HG02973 (cell line): ENCODE results near the gene MEGF8.
A peak's percentile ranks its signal among the peaks of the same experiment; 100 is the strongest.

Experiments used
- ATAC-seq: cut with Tn5 transposase; IDR thresholded peaks from one replicate; pipeline ENCODE4 v1.9.1; 2021; ENCODE audit warnings: moderate library complexity; ENCODE audit not compliant: unreplicated experiment

Gene MEGF8

DNA sequence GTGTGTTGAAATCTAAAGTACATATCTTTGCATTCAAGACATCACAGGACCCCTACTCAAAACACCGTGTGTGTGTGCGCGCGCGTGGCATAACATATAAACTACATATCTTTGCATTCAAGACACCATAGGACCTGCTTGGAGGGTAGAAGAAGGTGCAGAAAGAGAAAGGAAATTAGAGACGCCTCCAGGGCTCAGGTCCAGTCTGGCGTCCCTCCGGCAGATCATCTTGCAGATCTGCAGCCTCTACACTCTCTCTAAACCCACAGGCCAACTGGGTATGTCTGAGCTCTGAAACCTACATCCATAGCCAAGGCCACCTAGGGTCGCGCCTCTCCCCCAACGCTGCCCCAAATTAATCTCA is 22.4 kb upstream of the MEGF8 start:
- no peak for ATAC-seq

DNA sequence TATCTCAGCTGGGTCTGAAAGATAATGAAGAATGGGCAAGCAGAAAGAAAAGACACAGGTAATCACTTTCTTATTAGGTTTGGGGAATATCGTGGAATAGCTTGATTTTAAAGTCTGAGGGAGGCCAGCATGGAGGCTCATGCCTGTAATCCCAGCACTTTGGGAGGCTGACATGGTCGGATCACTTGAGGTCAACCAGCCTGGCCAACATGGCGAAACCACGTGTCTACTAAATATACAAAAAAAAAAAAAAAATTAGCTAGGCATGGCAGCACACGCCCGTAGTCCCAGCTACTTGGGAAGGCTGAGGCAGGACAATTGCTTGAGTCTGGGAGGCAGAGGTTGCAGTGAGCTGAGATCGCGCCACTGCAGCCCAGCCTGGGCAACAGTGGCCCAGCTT is 21.6 kb upstream of the MEGF8 start:
- no peak for ATAC-seq

DNA sequence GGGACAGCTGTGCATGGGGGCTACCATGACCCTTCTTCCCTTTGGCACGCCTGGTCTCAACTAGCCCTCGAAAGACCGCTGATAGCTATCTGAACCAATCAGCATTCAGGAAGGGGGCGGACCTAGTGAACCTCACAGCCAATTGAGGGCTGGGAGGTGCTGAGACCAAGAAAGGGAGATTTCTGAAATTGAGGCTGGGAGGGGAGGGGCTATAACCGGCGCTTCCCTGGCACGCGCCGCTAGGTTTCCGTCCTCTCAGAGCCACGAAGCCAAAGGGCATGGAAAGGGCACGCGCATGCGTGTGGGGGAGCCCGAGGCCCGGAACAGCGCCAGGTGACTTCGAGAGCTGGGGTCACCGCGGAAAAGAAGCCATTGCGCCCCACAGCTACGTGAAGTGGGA is 18.8 kb upstream of the MEGF8 start:
- no peak for ATAC-seq

DNA sequence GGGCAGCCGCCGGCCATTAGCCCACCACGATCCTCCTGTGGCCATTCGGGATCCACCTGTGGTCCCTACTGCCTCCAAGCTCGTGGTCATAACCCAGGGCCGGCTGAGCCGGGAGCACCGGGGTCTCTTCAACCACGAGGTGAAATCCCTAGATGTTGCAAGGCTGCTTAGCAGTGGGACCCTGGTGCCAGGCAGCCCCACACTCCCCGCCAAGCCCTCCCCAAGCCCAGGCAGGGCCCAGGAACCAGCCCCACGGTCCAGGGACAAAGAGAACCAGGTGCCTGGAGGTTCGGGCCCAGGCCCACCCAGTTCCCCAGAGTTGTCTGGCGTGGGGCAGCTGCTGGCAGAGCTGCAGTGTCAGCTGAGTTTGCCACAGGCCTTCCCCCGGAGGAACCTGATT is 15.7 kb upstream of the MEGF8 start:
- ATAC-seq = no peak

DNA sequence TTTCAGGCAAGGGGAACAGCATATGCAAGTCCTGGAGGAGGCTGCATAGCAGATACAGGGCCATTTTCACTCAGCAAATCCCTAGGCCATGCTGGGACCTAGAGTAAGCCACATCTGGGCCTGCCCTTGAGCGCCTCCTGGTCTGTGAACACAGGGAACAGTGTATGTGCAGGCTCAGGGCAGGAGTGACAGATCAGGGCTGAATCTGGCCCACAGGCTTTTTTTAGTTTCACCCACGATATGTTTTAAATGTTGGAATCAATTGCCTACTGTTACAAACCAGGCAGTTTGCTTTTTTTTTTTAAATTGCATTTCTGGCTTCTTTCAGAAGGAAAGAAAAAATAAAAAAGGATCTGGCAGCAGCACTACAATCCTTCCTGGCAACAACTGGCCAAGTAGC is 13.8 kb upstream of the MEGF8 start:
- no peak for ATAC-seq

DNA sequence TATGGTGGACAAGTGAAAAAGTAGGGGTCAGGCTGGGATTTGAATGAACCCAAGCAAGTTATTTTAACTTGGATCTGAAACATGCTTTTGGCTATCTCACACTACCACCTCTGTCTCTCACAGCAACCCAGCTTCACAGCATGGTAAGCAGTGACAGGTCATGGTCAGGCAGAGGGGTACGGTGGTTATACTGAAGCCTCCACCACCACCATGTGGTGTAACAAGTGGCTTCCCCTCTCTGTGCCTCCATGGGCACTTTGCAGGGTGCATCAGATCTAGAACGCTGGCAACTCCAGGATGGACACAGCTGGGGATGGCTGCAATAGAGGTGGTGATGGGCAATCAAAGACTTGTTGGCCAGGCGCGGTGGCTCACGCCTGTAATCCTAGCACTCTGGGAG is 13.1 kb upstream of the MEGF8 start:
- no peak for ATAC-seq

DNA sequence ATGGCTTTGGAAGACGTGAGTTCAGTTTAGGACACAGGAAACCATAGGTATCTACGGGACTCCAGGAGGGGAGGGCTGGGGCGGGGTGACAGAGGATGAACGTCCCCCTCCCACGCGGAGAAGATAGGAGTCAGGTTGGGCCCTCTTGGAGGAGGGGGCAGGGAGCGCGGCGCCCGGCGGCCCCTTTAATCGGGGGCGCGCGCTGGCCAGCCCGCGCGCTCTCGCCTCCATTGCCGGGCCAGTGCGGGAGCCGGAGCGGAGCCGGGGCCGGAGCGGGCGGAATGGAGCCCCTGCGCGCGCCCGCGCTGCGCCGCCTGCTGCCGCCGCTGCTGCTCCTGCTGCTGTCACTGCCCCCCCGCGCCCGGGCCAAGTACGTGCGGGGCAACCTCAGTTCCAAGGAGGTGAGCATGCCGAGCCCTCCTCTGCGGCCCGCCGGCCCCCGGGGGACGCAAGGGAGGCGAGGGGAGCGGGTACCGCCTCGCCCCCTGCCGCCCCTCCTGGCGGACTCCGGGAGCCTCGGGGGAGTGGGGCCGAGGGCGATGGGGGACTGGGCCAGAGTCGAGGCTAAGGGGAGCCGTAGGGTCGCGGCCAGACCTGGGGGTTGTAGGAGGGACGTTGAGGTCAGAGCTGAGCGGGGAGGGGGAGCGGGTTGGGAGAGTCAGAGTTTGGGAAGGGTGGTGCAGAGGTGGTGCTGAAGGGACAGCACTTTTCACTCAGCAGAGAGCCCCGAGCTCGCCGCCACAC is 12.2 kb upstream of the MEGF8 start, which contains the start of gene TMEM145:
TSS of gene TMEM145 (plus strand) at position 214 of the 744 bp plus-strand sequence. CDS start at position 282, 68 bp downstream.
- no peak for ATAC-seq

DNA sequence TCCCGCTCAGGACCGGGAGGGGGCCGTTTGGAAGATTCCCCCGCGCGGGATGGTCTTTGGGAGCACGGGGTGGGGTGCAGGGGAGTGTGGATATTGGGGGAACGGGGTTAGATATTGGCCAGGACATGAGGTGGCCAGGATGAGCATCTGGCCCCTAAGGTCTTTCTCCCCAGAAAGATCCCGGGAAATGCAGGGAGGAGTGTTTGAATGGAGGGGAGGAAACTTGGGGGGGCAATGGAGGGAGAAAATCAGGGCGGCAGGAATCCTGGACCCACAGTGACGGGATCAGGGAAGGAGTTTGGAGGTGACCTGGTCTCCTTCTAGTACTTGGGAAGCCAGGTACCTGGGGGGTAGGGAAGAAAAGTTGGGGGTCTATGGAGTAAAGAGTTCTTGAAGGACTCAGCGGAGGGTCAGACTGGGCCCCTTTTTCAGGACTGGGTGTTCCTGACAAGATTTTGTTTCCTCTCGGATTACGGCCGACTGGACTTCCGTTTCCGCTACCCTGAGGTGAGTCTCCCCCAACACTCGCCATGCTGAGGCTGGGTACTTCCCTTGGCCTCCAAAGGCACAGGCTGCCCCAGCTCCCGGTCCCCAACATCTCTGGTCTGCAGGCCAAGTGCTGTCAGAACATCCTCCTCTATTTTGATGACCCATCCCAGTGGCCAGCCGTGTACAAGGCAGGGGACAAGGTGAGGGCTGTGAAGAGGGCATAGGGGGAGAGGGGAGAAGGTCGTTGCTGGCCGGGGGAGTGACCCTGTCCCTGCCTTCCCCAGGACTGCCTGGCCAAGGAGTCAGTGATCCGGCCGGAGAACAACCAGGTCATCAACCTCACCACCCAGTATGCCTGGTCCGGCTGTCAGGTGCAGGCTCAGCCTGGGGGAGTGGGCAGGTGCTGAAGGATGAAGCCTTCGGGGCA is 11.3 kb upstream of the MEGF8 start:
- ATAC-seq = no peak

DNA sequence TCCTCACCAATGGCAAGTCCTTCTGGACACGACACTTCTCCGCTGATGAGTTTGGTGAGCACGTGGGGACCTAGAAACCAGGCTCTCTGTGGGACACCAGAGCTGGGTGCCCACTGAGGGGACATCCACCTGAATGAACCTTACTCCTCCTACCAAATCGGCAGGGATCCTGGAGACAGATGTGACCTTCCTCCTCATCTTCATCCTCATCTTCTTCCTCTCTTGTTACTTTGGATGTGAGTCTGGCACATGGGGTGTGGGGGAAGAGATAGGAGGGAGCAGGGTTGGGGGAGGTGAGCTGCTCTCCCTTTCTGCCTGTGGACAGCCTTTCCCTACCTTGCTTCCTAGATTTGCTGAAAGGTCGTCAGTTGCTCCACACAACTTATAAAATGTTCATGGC is 10.4 kb upstream of the MEGF8 start:
- no peak for ATAC-seq

DNA sequence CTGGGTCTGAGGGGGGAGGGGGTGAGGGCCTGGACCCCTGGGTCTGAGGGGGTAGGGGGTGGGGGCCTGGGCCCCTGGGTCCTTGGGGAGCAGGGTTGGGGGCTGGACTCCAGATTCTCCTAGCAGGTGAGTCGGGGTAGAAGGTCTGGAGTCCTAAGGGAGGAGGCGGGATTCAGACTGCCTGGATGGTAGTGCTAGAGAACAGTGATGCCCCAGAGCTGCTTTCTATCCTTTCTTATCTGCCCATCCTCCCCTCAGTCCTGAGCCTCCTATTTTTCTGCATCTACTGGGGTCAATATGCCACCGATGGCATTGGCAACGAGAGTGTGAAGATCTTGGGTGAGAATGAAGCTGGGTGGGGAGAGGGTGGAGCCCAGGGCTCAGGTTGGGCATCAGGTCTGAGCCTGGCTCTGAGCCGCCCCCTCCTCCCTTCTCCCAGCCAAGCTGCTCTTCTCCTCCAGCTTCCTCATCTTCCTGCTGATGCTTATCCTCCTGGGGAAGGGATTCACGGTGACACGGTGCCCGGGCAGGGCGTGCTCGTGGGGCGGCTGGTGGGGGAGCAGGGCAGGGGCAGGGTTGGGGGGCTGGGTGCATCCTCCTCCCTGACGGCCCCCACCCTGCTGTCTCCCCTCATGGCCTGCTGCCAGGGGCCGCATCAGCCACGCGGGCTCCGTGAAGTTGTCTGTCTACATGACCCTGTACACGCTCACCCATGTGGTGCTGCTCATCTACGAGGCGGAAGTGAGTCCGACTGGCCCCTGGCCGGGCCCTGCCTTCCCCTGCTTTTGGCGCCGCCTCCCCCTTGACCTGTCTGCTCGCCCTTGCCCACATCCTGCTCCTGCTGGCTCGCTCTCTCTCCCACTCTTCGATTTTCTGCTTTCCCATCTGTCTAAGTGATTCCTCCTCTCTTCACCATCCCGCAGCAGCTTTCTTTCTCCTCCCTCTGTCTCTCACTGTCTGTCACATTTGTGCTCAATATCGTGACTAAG is 8.9 kb upstream of the MEGF8 start:
- ATAC-seq = no peak

DNA sequence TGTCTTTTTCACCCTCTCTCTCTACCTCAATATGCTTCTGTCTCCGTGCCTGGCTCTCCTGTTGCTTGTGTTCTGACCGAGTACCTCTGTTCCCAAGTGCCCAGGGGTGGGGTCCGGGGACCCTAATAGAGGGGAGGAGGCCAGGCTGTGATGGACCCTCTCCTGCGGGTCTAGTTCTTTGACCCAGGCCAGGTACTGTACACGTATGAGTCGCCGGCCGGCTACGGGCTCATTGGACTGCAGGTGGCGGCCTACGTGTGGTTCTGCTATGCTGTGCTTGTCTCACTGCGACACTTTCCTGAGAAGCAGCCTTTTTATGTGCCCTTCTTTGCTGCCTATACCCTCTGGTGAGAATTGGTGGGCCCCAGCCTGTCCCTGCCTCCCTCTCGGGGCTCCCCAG is 7.9 kb upstream of the MEGF8 start:
- no peak for ATAC-seq

DNA sequence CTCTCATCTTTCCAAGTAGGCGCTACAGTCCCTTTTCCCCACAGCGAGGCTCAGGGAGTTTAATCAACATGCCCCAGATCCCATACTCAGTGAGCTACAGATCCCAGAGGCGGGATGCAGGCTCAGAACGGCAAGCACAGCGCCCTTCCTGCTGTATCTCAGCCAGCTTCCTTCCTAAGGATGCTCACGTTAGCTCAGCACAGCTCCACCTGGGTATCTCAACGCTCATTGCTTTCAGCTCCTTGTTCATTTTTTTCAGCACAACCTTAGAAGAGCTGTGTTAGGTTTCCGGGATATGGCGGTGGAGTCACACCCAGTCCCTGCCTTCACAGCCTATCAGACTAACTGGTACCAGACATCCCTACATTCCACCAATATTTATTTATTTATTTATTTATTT is 3.1 kb upstream of the MEGF8 start:
- no peak for ATAC-seq

DNA sequence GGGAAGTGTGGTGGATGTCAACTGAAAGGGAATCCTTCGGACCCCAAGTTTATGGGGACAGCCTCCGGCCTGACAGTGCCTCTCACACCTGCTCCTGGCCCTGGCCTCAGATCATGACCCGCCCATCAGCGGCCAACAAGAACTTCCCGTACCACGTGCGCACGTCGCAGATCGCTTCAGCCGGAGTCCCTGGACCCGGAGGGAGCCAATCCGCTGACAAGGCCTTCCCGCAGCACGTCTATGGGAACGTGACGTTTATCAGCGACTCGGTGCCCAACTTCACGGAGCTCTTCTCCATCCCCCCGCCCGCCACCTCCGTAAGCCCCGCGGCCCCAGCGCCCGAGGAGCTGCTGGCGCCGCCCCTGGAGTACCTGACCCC is 2.0 kb upstream of the MEGF8 start:
- ATAC-seq = no peak

DNA sequence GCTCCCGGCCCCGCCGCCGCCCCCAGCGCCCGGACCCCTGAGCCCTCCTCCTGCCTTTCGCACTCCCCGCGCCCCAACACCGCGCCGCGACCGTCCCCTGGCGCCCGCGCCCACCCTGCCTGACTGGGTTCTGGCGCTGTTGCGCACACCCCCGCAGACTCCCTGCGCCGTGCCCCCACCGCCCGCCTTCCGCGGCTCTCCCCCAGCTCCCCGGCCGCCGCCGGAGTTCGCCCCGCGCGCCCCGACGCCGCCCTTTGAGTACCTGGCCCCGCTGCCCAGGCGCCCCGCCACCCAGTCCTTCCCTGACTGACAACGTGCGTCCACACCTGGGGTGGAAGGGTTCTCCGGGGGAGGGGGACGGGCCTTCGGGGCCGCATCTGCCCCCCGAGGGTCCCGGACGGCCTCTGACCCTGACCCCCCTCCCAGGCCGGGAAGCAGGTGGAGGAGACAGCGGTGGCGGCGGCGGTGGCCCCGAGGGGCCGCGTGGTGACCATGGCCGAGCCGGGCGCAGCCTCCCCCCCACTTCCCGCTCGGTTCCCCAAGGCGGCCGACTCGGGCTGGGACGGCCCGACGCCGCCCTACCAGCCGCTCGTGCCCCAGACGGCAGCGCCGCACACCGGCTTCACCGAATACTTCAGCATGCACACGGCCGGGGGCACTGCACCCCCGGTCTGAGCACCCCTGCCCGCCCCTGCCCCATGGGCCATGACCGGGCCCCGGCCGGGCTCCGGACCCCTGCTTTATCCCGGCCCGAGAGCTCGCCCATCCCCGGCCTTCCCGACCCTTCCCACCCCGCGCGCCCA is 1.4 kb upstream of the MEGF8 start:
- ATAC-seq = no peak

DNA sequence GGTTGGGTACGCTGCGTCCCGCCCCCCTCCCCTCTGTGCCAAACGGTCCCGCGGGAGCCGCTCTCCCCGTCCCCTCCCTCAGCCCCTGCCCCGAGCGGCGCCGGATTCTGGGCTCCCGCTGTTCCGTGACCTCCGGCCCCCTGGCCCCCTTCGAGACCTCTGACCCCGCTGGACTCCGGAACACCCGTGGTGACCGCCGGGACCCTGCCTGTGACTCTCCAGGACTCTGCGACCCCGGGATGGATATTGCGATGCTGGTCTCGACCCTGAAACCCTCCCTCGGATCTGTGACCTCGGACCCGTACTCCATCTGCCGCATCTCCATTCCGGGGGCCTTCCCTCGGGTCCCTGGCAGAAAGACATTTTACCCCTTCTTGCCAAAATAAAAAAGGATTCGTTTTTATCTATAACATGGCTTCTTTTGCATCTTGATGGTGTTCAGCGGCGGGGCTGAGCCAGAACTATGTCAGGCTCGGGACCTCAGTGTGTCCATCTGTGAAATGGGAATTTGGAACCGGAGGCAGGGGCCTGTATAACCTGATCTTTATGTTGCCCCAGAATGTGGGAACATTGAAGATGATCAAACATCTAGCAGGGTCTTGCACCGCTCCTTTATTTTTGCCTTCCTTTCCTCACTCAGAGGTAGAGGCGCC is 654 bp upstream of the MEGF8 start:
- ATAC-seq = no peak

DNA sequence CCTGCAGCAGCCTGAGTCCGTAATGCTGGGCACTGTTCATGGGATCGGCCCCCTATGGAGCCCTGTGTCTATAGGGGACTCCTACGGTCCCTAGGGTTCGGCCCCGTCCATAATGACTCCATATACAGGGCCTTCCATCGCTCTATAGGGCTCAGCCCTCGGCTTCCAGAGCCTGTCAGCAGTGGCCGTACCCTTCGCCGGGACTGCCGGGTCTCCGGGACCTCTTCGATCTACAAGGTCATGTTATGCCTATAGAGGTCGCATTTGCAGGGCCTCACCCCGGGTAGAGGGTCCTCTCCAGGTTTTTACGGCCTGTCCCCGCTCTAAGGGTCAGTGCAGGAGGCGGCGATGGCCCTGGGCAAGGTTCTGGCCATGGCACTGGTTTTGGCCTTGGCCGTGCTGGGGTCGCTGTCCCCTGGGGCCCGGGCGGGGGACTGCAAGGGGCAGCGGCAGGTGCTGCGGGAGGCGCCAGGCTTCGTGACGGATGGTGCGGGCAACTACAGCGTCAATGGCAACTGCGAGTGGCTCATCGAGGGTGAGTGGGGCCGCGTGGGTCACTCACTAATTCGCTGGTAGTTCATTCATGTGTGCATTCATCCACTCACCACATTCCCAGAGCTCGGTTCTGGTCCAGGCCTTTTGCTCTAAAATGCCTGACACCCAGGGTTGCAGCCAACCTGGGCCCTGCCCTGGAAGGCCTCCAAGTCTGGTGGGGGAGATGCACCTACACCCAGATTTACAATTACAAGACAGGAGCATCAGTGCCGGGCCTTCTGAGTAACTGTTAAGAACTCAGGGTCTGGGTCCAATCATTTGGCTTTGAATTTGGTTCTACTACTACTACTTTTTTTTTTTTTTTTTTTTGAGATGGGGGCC is 699 bp downstream of the MEGF8 start:
- peak; percentile 9 for ATAC-seq

DNA sequence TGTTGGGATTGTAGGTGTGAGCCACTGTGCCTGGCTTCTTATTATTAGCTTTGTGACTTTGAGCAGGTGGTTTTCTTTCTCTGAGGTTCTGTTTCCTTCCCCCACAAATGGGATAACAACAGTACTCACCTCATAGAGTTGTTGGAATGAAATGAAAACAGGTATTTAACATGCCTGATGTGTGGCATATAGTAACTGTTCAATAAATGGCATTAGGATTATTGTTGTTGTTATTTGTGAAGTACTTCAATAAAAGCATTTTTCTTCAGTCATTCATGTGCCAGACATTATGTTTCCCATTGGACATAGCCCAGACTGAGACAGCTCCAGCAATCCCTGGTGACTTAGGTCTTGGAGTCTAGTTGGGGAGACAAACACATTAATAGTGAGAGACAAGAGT is 1.5 kb downstream of the MEGF8 start:
- ATAC-seq = no peak

DNA sequence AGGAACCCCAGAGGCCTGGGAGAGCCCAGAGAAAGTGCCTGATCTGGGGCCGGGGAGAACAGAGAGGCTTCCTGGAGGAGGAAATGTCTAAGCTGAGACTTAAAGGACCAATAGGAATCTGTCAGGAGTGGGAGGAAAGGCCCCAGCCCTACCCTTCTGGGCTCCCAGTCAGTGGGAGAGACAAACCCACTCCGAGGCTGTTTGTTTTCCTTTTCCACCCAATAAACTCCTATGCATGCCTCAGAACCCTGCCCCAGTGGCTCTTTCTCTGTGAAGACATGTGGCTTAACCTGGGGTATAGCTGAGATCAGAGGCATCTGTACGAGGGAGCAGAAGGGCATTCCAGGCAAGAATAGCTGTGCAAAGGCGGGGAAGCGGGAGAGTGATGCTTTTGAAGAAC is 1.9 kb downstream of the MEGF8 start:
- no peak for ATAC-seq

DNA sequence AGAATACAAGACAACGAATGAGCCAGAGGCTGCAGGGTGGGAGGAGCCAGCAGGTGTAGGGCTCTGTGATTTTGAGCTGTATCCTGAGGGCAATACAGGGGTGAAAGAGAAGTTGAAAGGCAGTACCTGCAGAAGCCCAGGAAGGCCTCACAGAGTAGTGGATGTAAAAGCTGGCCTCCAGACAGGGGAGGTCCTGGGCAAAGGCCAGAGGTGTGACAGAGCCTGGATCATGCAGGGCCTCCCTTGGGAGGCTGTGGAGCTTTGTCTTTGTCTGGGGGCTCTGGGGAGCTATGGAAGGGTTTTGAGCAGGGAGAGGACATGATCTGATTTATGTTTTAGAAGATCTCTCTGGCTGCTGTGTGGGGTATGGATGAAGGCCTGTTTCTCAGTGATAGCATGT is 2.7 kb downstream of the MEGF8 start:
- no peak for ATAC-seq
